GM10248 (cell line): ENCODE data around the gene ATP10A.

Experiments
- CTCF ChIA-PET: fragments of 300-600 bp; sonication (Branson Sonifier 250); formaldehyde crosslinking; extraction: SDS; loops from one replicate; lab custom pipeline; 2021; ENCODE audit warnings: antibody characterized with exemption; lab: Yijun Ruan, JAX
- POLR2A ChIA-PET: fragments of 350-650 bp; sonication (Branson Sonifier 250); formaldehyde crosslinking; extraction: SDS; loops from one replicate; lab custom pipeline; 2020; ENCODE audit warnings: antibody characterized with exemption; lab: Yijun Ruan, JAX
- DNase-seq: peaks from one replicate; pipeline ENCODE4 v3.0.0; 2012; ENCODE audit errors: extremely low spot score
- CTCF ChIP-seq: IDR thresholded peaks from 2 replicates; pipeline ENCODE4 v1.5.1; 2012; ENCODE audit warnings: mild to moderate bottlenecking, low read depth; ENCODE audit errors: extremely low read depth, missing control alignments, control extremely low read depth

ATP10A gene

GRCh38 chr15:25847051-25847450 lies 16.1 kb downstream of the ATP10A start:
- TF ChIP-seq CTCF, result no peak
- CTCF ChIA-PET, result interaction anchor here (0.7 to 1.2 kb wide), 2 partner anchors 11 to 31 kb away, joined by 3 to 4 read pairs; no protein-coding TSS in a partner anchor
- no peak for DNase-seq
- POLR2A ChIA-PET, result no interaction called here

- POLR2A ChIA-PET, result no interaction called here
- DNase-seq, result no peak
- no peak for TF ChIP-seq CTCF
- CTCF ChIA-PET, result interaction anchor here (0.7 kb wide), 1 partner anchor 10 kb away, joined by 4 read pairs; no protein-coding TSS in a partner anchor
Measured at GRCh38 chr15:25846377-25846776, 16.8 kb downstream of the ATP10A start.

- no peak for DNase-seq
- ChIA-PET POLR2A (no interaction called here), CTCF (interaction anchor here (1.3 kb wide), 1 partner anchor 10 kb away, joined by 5 read pairs; no protein-coding TSS in a partner anchor)
- no peak for TF ChIP-seq CTCF
Measured at GRCh38 chr15:25844981-25845680, 18.0 kb downstream of the ATP10A start.

- ChIA-PET CTCF (interaction anchor here (1.2 to 1.3 kb wide), 2 partner anchors 9 kb away, joined by 3 to 5 read pairs; no protein-coding TSS in a partner anchor), POLR2A (no interaction called here)
- no peak for TF ChIP-seq CTCF
- no peak for DNase-seq
Measured at GRCh38 chr15:25844542-25844941, 18.6 kb downstream of the ATP10A start.

- no peak for DNase-seq
- no peak for TF ChIP-seq CTCF
- ChIA-PET POLR2A (no interaction called here), CTCF (interaction anchor here (1.2 to 1.3 kb wide), 2 partner anchors 9 to 10 kb away, joined by 3 to 5 read pairs; no protein-coding TSS in a partner anchor)
Measured at GRCh38 chr15:25844076-25844475, 19.1 kb downstream of the ATP10A start.

- ChIA-PET POLR2A (no interaction called here), CTCF (no interaction called here)
- DNase-seq, result no peak
- no peak for TF ChIP-seq CTCF
Measured at GRCh38 chr15:25839638-25840156, 23.4 kb downstream of the ATP10A start.
